SK-N-SH treated with all-trans-retinoic acid at 6 μM for 48 hours (cell line): Measurements from ENCODE around the gene PFN1.

ENCODE experiments used
- ATAC-seq: fragments of 200-7000 bp; cut with Tn5 transposase; 3 replicates; pipeline ENCODE4 v1.9.1; 2020; ENCODE audit warnings: mild to moderate bottlenecking, moderate library complexity
- BACH2 ChIP-seq: fragments of 250-450 bp; sonication (Bioruptor Pico); IDR thresholded peaks from 2 replicates; pipeline ENCODE4 v1.9.0; 2021; ENCODE audit warnings: mild to moderate bottlenecking, borderline replicate concordance
- CSDC2 ChIP-seq: fragments of 250-450 bp; sonication (Bioruptor Pico); IDR thresholded peaks from 2 replicates; pipeline ENCODE4 v1.5.0; 2020; ENCODE audit warnings: mild to moderate bottlenecking, moderate library complexity
- ESRRG ChIP-seq: fragments of 250-450 bp; sonication (Bioruptor Pico); IDR thresholded peaks from 2 replicates; pipeline ENCODE4 v1.6.1; 2021; ENCODE audit warnings: mild to moderate bottlenecking
- GLIS3 ChIP-seq: fragments of 250-450 bp; sonication (Bioruptor Pico); IDR thresholded peaks from 2 replicates; pipeline ENCODE4 v1.5.0; 2020; ENCODE audit warnings: mild to moderate bottlenecking, moderate library complexity
- POU6F1 ChIP-seq: fragments of 250-450 bp; sonication (Bioruptor Pico); IDR thresholded peaks from 2 replicates; pipeline ENCODE4 v1.8.0; 2021; ENCODE audit warnings: low read depth, mild to moderate bottlenecking, moderate library complexity, borderline replicate concordance
- RARB ChIP-seq: fragments of 250-450 bp; sonication (Bioruptor Pico); IDR thresholded peaks from 2 replicates; pipeline ENCODE4 v1.8.0; 2021; ENCODE audit warnings: mild to moderate bottlenecking, moderate library complexity
- TCF4 ChIP-seq: fragments of 250-450 bp; sonication (Bioruptor Pico); IDR thresholded peaks from 2 replicates; pipeline ENCODE4 v1.8.0; 2021; ENCODE audit warnings: mild to moderate bottlenecking, moderate library complexity, borderline replicate concordance
- TOX ChIP-seq: fragments of 250-450 bp; sonication (Bioruptor Pico); IDR thresholded peaks from 2 replicates; pipeline ENCODE4 v1.8.0; 2021; ENCODE audit warnings: mild to moderate bottlenecking, moderate library complexity, borderline replicate concordance
- TSHZ2 ChIP-seq: fragments of 250-450 bp; sonication (Bioruptor Pico); IDR thresholded peaks from 2 replicates; pipeline ENCODE4 v1.5.0; 2020; ENCODE audit warnings: mild to moderate bottlenecking, moderate library complexity
- ZFP3 ChIP-seq: fragments of 250-450 bp; sonication (Bioruptor Pico); IDR thresholded peaks from 2 replicates; pipeline ENCODE4 v1.5.0; 2020; ENCODE audit warnings: mild to moderate bottlenecking, moderate library complexity
- ZFP30 ChIP-seq: fragments of 450-650 bp; formaldehyde crosslinking; IDR thresholded peaks from 2 replicates; pipeline ENCODE4 v1.5.0; 2022; ENCODE audit warnings: mild to moderate bottlenecking, moderate library complexity
- ZNF70 ChIP-seq: fragments of 450-650 bp; formaldehyde crosslinking; IDR thresholded peaks from 2 replicates; pipeline ENCODE4 v1.5.0; 2020; ENCODE audit warnings: mild to moderate bottlenecking, moderate library complexity
- ZNF8 ChIP-seq: fragments of 450-650 bp; formaldehyde crosslinking; IDR thresholded peaks from 2 replicates; pipeline ENCODE4 v1.5.0; 2020; ENCODE audit warnings: mild to moderate bottlenecking, moderate library complexity
- TF ChIP-seq, protein P1 (sequence below): fragments of 250-450 bp; sonication (Bioruptor Pico); IDR thresholded peaks from 2 replicates; pipeline ENCODE4 v1.5.1; 2020; ENCODE audit warnings: low read depth, mild to moderate bottlenecking, moderate library complexity
- TF ChIP-seq, protein P2 (sequence below): fragments of 250-450 bp; sonication (Bioruptor Pico); IDR thresholded peaks from 2 replicates; pipeline ENCODE4 v1.8.0; 2020; ENCODE audit warnings: mild to moderate bottlenecking, moderate library complexity, borderline replicate concordance
- TF ChIP-seq, protein P3 (sequence below): fragments of 250-450 bp; sonication (Bioruptor Pico); IDR thresholded peaks from 2 replicates; pipeline ENCODE4 v1.5.1; 2021; ENCODE audit warnings: mild to moderate bottlenecking, moderate library complexity

The PFN1 gene

GRCh38 chr17:4967539-4968485, 19.5 kb upstream of the PFN1 start, which contains the start of gene SPAG7:
TSS of gene SPAG7 (minus strand) at chr17:4967817. CDS start at chr17:4967804, 13 bp downstream.
- peak; percentile 72 for ATAC-seq
- TF ChIP-seq POU6F1 (CRISPR knock-in tag) (0 out of 2 replicates have a peak, but pooled peaks have one; percentile 55), TOX (CRISPR knock-in tag) (no peak)

GRCh38 chr17:4966844-4967538, 18.7 kb upstream of the PFN1 start:
- ATAC-seq: peak; percentile 91
- no peak for TF ChIP-seq ZNF70 (CRISPR knock-in tag)
- TF ChIP-seq ZFP3 (CRISPR knock-in tag): 0 out of 2 replicates have a peak, but pooled peaks have one; percentile 56

DNA sequence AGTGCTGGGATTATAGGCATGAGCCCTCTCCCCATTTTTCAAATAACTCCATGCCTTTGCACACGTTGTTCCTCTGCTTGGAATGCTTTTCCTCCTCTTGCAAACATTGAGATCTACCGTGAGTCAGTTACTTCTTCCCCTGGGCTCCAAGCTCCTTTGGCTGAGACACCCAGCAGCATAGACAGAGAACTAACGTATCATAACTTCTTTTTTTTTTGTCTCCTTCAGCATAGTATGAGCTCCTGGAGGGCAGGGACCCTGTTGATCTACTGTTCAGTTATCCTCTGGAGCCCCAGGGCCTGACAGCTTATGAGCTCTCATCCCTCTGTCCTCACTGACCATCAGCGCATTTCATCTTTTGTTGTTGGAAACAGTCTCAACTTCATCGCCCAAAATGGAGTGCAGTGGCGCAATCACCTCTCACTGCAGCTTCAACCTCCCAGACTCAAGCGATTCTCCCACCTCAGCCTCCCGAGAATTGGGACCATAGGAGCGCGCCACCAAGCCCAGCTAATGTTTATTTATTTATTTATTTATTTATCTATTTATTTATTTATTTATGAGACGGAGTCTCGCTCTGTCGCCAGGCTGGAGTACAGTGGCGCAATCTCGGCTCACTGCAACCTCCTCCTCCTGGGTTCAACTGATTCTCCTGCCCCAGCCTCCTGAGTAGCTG, 17.1 kb upstream of the PFN1 start:
- ATAC-seq: no peak
- TF ChIP-seq ZFP3 (CRISPR knock-in tag): no peak
- TF ChIP-seq GLIS3: no peak
- no peak for TF ChIP-seq TCF4 (CRISPR knock-in tag)
- TF ChIP-seq ZNF70 (CRISPR knock-in tag): no peak
- TF ChIP-seq POU6F1 (CRISPR knock-in tag): no peak
- TF ChIP-seq, protein P1, sequence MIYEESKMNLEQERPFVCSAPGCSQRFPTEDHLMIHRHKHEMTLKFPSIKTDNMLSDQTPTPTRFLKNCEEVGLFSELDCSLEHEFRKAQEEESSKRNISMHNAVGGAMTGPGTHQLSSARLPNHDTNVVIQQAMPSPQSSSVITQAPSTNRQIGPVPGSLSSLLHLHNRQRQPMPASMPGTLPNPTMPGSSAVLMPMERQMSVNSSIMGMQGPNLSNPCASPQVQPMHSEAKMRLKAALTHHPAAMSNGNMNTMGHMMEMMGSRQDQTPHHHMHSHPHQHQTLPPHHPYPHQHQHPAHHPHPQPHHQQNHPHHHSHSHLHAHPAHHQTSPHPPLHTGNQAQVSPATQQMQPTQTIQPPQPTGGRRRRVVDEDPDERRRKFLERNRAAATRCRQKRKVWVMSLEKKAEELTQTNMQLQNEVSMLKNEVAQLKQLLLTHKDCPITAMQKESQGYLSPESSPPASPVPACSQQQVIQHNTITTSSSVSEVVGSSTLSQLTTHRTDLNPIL (CRISPR knock-in tag): no peak
- no peak for TF ChIP-seq CSDC2 (CRISPR knock-in tag)
- no peak for TF ChIP-seq BACH2
- TF ChIP-seq, protein P2, sequence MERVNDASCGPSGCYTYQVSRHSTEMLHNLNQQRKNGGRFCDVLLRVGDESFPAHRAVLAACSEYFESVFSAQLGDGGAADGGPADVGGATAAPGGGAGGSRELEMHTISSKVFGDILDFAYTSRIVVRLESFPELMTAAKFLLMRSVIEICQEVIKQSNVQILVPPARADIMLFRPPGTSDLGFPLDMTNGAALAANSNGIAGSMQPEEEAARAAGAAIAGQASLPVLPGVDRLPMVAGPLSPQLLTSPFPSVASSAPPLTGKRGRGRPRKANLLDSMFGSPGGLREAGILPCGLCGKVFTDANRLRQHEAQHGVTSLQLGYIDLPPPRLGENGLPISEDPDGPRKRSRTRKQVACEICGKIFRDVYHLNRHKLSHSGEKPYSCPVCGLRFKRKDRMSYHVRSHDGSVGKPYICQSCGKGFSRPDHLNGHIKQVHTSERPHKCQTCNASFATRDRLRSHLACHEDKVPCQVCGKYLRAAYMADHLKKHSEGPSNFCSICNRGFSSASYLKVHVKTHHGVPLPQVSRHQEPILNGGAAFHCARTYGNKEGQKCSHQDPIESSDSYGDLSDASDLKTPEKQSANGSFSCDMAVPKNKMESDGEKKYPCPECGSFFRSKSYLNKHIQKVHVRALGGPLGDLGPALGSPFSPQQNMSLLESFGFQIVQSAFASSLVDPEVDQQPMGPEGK (CRISPR knock-in tag): no peak

GRCh38 chr17:4960279-4960922, 12.1 kb upstream of the PFN1 start:
- no peak for ATAC-seq
- TF ChIP-seq, protein P3, sequence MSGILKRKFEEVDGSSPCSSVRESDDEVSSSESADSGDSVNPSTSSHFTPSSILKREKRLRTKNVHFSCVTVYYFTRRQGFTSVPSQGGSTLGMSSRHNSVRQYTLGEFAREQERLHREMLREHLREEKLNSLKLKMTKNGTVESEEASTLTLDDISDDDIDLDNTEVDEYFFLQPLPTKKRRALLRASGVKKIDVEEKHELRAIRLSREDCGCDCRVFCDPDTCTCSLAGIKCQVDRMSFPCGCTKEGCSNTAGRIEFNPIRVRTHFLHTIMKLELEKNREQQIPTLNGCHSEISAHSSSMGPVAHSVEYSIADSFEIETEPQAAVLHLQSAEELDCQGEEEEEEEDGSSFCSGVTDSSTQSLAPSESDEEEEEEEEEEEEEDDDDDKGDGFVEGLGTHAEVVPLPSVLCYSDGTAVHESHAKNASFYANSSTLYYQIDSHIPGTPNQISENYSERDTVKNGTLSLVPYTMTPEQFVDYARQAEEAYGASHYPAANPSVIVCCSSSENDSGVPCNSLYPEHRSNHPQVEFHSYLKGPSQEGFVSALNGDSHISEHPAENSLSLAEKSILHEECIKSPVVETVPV (CRISPR knock-in tag): no peak
- TF ChIP-seq ZFP3 (CRISPR knock-in tag): no peak
- TF ChIP-seq ZFP30 (CRISPR knock-in tag): no peak
- TF ChIP-seq RARB (CRISPR knock-in tag): no peak
- no peak for TF ChIP-seq BACH2
- TF ChIP-seq ZNF8 (CRISPR knock-in tag): no peak
- TF ChIP-seq, protein P1 (CRISPR knock-in tag): no peak
- no peak for TF ChIP-seq POU6F1 (CRISPR knock-in tag)
- TF ChIP-seq TSHZ2: no peak
- TF ChIP-seq ESRRG (CRISPR knock-in tag): no peak
- no peak for TF ChIP-seq GLIS3
